Erythroblast (primary cell): ENCODE data around the gene OLIG2.

Source experiments
- DNase-seq, 2 experiments: peaks; one replicate each; lab custom pipeline; 2025; lab: John Stamatoyannopoulos, UW
- GATA1 ChIP-seq: IDR thresholded peaks from 2 replicates; pipeline ENCODE4 v1.6.1; 2011; ENCODE audit warnings: low read depth, mild to moderate bottlenecking, control low read depth, low read length, moderate library complexity
- POLR2A ChIP-seq: IDR thresholded peaks from 2 replicates; pipeline ENCODE4 v1.6.1; 2011; ENCODE audit warnings: mild to moderate bottlenecking, low read length

OLIG2 gene

DNA sequence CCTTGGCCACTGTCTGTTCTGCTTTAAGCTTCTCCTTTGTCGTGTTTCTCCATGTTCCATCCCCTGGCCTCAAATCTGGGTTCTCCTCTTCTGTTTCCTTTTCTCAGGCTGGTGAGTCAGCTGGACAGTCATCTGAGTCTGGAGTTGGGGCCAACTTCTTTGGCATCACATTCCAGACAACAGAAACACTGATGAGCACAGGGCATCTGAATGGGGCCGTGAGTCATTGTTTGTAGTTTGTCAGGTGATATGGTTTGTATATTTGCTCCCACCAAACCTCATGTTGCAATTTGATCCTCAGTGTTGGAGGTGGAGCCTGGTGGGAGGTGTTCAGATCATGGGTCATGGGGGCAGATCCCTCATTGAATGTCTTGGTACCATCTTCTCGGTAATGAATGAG is 14.3 kb upstream of the OLIG2 start:
- DNase-seq, result no peak
- TF ChIP-seq POLR2A (no peak), GATA1 (no peak)

DNA sequence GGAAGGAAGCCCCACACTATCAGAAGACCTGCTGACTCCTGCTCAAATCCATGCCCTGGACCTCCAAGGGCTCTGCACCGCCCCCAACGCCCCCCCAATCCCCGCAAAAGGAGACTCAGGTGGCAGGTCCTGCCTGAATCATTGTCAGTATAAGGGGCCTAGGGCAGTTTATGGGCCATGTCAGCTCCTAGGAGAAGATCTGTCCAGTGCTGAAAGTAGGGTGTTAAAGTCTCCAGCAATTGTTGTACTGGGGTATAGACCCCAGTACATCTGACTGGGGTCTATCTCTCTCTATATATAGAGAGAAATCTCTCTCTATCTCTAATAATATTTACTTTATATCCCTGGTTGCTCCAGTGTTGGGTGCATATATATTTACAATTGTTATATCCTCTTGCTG is 12.1 kb upstream of the OLIG2 start:
- no peak for TF ChIP-seq GATA1
- no peak for TF ChIP-seq POLR2A
- DNase-seq, result no peak

GRCh38 chr21:33014331-33014730 is 11.4 kb upstream of the OLIG2 start:
- TF ChIP-seq POLR2A (no peak), GATA1 (no peak)
- DNase-seq, result no peak

GRCh38 chr21:33015096-33015495 is 10.6 kb upstream of the OLIG2 start:
- no peak for DNase-seq
- no peak for TF ChIP-seq POLR2A
- TF ChIP-seq GATA1, result no peak

DNA sequence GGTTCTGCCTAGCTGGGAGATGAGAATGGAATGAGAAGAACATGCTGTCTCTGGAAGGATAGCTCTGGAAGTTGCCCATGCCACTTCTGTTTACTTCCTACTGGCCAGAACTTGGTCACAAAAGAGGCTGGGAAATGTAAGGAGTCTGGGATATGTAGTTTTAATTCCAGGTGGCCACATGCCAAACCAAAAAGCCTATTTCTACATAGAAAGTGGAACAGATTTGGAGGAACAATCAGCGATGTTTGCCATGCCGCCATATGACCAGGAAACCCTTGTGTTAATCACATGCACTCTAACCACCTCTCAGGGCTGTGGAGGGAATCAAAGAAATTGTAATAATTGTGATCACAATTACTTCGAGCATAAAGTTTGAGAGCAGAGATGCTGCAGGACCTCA is 10.0 kb upstream of the OLIG2 start:
- TF ChIP-seq POLR2A (no peak), GATA1 (no peak)
- DNase-seq, result no peak

DNA sequence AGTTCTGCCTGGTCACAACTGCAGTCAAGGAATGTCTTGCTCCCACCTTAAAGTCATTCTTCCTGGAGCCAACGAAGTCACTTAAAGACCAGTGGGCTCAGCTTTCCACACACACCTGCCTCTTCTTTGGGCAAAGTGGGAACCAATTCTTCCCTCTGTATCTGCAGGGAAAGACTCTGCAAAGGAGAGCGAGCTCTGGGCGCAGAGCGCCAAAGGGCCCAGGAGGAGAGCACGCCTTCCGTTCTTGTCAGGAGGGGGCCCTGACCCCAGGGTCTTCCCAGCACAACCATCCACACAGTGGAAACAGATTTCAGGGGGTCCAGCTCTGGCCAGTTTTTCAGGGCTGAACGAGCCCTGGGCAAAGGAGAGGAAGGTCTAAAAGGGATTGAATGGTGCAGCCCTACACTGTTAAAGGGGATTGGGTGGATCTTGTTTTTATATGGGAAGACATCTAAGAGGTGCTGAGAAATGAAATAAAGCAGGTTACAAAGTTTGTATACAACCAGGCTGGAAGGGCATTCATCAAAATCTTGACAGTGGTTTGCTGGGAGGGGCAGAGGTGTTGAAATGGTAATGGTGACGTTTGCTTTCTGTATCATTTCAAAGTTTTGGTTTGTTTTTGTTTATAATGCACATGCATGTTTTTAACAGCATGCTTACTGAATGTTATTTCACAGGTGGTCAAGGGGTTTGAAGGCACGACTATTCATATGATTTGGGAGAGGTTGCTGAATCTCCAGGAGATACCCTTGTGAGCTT is 6.8 kb upstream of the OLIG2 start:
- no peak for DNase-seq
- TF ChIP-seq GATA1, result no peak
- TF ChIP-seq POLR2A, result no peak

- TF ChIP-seq POLR2A (no peak), GATA1 (no peak)
- DNase-seq, result no peak
Observed at GRCh38 chr21:33019516-33019884, 6.2 kb upstream of the OLIG2 start.

- TF ChIP-seq GATA1 (no peak), POLR2A (no peak)
- DNase-seq, result peak in 1 of 2 experiments; percentile 12
Observed at GRCh38 chr21:33019885-33020557, 5.7 kb upstream of the OLIG2 start.

GRCh38 chr21:33020558-33021100 is 5.1 kb upstream of the OLIG2 start:
- TF ChIP-seq GATA1 (no peak), POLR2A (no peak)

DNA sequence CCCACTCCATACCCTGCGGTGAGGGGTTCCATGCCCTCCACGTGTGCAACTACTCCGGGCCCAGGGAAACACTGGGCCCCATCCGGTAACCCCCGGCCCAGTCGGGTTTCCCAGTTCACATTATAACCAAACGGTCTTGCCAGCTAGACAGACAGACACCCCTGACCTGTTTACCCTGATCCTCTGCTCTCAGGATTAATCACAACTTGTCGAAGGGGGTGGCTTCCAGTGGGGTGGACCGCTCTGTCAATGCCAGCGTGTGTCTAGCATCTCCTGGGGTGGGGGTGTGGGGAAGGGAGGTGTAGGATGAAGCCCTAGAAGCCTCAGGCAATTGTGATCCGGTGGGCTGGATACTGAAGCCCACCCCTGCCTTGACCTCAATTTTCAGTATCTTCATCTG is 4.6 kb upstream of the OLIG2 start:
- DNase-seq, result no peak
- no peak for TF ChIP-seq GATA1
- TF ChIP-seq POLR2A, result no peak

More at GRCh38 chr21:33020558-33021100, 5.1 kb upstream of the OLIG2 start:
- no peak for DNase-seq

DNA sequence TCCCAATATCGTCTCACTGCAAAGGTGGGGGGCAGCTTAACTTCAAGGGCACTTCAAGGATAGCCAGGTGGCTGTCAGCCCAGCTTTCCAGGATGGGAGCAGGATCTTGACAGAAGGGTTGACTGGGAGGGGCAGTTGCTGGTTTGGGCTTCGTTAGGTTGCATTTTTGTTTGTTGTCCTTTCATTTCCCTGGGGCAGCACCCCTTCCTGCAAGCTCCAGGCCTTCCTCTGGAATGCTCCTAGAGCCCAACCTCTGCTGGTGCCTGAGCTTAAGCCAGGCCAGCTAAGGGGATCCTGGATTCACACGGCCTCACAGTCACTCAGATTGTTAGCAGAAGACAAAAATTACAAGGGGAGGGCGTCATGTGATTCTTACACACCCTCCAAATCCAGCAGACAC is 4.1 kb upstream of the OLIG2 start:
- TF ChIP-seq GATA1 (no peak), POLR2A (no peak)
- DNase-seq, result no peak

- DNase-seq, result no peak
- TF ChIP-seq GATA1 (no peak), POLR2A (no peak)
Observed at GRCh38 chr21:33022489-33022827, 3.3 kb upstream of the OLIG2 start.

- DNase-seq, result no peak
- TF ChIP-seq POLR2A, result no peak
- TF ChIP-seq GATA1, result no peak
Observed at GRCh38 chr21:33022828-33023573, 2.7 kb upstream of the OLIG2 start.

DNA sequence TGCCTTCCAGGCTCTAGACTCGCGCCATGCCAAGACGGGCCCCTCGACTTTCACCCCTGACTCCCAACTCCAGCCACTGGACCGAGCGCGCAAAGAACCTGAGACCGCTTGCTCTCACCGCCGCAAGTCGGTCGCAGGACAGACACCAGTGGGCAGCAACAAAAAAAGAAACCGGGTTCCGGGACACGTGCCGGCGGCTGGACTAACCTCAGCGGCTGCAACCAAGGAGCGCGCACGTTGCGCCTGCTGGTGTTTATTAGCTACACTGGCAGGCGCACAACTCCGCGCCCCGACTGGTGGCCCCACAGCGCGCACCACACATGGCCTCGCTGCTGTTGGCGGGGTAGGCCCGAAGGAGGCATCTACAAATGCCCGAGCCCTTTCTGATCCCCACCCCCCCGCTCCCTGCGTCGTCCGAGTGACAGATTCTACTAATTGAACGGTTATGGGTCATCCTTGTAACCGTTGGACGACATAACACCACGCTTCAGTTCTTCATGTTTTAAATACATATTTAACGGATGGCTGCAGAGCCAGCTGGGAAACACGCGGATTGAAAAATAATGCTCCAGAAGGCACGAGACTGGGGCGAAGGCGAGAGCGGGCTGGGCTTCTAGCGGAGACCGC is 2.0 kb upstream of the OLIG2 start:
- TF ChIP-seq GATA1 (no peak), POLR2A (no peak)
- DNase-seq, result peak; percentile 20 to 38
